ENCODE data around the gene CYTH3.

DNA sequence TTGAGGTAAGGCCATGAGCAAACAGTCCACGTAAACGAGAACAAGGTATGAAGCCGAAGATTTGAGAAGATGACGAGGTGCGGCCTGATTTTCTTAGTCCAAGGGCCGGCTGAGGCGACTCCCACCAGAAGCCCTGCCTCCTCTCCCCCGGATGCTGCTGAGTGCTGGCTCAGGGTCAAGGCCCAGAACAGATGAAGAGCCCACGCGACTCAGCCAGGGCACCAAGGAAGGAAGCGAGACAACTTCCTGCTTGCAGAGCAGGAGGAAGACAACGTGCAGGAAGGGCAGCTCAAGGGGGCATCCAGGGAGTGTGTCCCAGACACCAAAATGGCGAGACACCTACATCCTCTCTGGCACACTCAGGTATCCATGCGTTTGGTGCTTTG, 99.5 kb downstream of the CYTH3 start:
- TF ChIP-seq POLR2AphosphoS5 (IDR thresholded peaks at IDR 0.05; ENCODE audit: low read depth, low read length) (no peak; the same call in 1 of the 2 replicates), POLR2A (IDR thresholded peaks at IDR 0.05; ENCODE audit: low read depth, low read length) (no peak), PAX5 (IDR thresholded peaks at IDR 0.05; ENCODE audit: insufficient read depth, low read length, severe bottlenecking) (no peak), TAF1 (IDR thresholded peaks at IDR 0.05; ENCODE audit: low read depth, low read length) (no peak), POU2F2 (IDR thresholded peaks at IDR 0.05; ENCODE audit: low read depth, low read length) (no peak), SPI1 (IDR thresholded peaks at IDR 0.05; ENCODE audit: low read depth, low read length) (no peak)
